SH-SY5Y (cell line): ENCODE data around the gene NKX2-4.

Experiments
- GATA2 ChIP-seq: IDR thresholded peaks from 2 replicates; pipeline ENCODE4 v1.6.1; 2011; ENCODE audit warnings: mild to moderate bottlenecking, low read depth, low read length
- GATA3 ChIP-seq: IDR thresholded peaks from 2 replicates; pipeline ENCODE4 v1.6.1; 2011; ENCODE audit warnings: low read depth, mild to moderate bottlenecking, low read length, moderate library complexity

DNA sequence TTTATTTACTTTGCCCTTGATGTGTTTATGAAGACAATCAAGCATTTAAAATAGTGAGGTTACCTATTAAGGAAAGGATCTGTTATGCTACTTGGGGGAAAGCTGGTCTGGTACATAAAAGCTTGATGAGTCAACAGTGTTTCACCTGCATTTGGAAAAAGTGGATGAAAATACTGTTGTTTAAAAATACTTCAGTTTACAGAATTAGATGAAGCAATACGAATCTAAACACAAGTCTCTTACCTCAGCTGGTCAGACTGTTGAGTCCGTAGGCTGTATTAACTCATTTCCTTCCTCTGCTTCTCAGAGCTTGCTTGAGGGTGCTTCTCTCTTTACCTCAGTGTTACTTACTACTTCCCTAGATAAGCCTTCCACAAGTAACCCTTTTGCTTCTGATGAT, 36.1 kb downstream of the NKX2-4 start:
- TF ChIP-seq GATA2 (no peak), GATA3 (no peak)
